MG63 (cell line): Measurements from ENCODE around the gene PRELID3B. TPM values are rescaled to one million over a fixed set of nuclear protein-coding genes. Genes with fewer than 3 reads are reported as not detected.
"Not testable (repeated sequence)": the region's sequence is repeated elsewhere in the genome, so short reads cannot be mapped to it uniquely, and the experiment has no call there.

Experiments
- DNase-seq: peaks from one replicate; pipeline ENCODE4 v3.0.0-alpha.2; 2020
- H3K27me3 ChIP-seq: fragments of 250-450 bp; sonication (Bioruptor Pico); 2 replicates; pipeline ENCODE4 v1.5.1; 2020; ENCODE audit warnings: mild to moderate bottlenecking, moderate library complexity
- H3K36me3 ChIP-seq: fragments of 250-450 bp; sonication (Bioruptor Pico); 2 replicates; pipeline ENCODE4 v1.5.1; 2020; ENCODE audit warnings: mild to moderate bottlenecking, moderate library complexity
- H3K4me3 ChIP-seq: fragments of 250-450 bp; sonication (Bioruptor Pico); 2 replicates; pipeline ENCODE4 v1.5.1; 2020; ENCODE audit warnings: mild to moderate bottlenecking, moderate library complexity
- H3K9me3 ChIP-seq: fragments of 250-450 bp; sonication (Bioruptor Pico); 2 replicates; pipeline ENCODE4 v1.5.1; 2020; ENCODE audit warnings: mild to moderate bottlenecking, moderate library complexity
- total RNA-seq: library from RNA; depleted of rRNA; stranded (reverse); fragments of >200 nt; shearing (Covaris generic); gene quantifications from 2 replicates; pipeline ENCODE4 v1.2.3, GENCODE V29; 2014; ENCODE audit warnings: low replicate concordance

PRELID3B gene
- total RNA-seq, 1 experiment from 2014 or later = 177 TPM

DNA sequence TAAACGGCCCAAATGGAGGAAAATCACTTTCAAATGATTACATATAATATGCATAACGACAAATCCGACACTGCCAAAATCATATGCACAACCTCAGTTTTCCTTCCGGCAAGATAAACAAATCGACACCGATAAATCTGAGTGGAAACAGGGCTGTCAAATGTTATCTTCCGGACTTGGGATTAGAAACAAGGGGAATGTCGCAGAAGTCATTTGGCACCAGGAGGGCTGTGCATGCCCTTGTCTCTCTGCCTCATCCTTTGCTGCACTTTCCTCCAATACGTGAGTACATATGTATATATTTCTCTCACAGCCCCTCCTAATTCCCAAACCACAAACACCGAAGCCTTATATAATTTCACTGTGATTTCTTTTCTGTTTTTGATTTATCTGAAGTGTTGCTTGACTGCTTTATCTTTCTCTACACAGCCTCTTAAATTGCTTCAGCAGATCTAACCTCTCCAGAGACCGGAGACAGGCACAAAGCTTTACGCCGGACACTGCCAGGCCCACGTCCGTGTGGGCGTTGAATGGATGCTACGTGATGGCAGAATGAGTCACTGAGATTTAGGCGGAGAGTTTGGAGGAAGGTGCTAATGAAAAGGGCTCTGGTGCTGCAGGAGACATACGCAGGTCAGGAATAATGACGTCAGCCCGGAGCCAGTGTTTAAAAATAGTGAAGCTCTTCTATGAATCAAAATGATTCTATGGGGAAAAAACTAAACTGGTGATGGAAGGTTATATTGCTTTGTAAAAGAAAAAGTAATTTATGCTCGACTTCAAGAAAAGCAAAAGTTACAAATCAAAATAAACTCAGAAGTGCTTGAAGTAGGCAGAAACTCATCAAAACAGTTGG, 21.0 kb upstream of the PRELID3B start:
- H3K9me3 ChIP-seq = no peaks in the 10 kb centered on the region
- H3K27me3 ChIP-seq = peaks cover 7% of the 10 kb centered on the region; the same call in 1 of the 2 replicates
- H3K36me3 ChIP-seq = no peaks in the 10 kb centered on the region
- H3K4me3 ChIP-seq = no peak overlapping the region
- peak; percentile 77 for DNase-seq

DNA sequence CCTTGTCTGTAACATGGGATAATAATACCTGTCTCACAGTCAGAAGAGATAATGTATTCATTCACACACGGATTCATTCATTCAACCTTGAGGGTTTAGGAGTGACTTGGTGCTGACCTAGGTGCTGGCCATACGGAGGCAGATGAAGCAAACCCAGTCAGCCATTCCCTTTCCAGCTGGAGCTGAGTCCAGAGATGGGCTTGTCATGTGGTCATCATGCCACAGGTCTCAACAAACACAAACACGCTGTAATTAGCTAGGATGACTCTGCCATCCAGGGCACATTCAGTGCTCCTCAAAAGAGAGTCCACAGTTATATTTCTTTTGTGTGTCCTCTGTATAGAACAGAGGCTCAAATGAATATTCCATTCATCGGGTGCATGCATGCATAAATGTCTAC, 19.5 kb upstream of the PRELID3B start:
- DNase-seq = no peak
- Histone ChIP-seq H3K4me3 (no peak overlapping the region), H3K9me3 (no peaks in the 10 kb centered on the region), H3K27me3 (peaks cover 7% of the 10 kb centered on the region; the same call in 1 of the 2 replicates), H3K36me3 (no peaks in the 10 kb centered on the region)

DNA sequence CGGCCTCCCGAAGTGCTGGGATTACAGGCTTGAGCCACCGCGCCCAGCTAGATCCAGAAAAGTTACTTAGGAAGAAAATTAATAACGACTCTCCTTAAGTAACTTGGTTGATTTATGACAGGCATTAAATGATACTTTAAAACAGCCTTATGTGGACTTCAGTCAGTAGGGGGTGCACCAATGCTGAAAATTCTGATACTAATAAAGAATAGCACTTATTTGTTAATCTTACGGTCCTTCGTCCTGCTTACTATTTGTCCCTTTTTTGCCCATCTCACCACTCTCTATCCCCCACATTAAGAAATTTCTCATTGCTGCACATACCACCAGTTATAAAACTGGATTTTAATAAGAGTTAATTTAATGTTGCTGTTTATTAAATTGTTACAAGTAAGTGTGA, 12.7 kb upstream of the PRELID3B start:
- DNase-seq = no peak
- no peaks in the 10 kb centered on the region for H3K9me3 ChIP-seq
- peaks cover 31% of the 10 kb centered on the region for H3K27me3 ChIP-seq
- H3K4me3 ChIP-seq = no peak overlapping the region
- no peaks in the 10 kb centered on the region for H3K36me3 ChIP-seq

DNA sequence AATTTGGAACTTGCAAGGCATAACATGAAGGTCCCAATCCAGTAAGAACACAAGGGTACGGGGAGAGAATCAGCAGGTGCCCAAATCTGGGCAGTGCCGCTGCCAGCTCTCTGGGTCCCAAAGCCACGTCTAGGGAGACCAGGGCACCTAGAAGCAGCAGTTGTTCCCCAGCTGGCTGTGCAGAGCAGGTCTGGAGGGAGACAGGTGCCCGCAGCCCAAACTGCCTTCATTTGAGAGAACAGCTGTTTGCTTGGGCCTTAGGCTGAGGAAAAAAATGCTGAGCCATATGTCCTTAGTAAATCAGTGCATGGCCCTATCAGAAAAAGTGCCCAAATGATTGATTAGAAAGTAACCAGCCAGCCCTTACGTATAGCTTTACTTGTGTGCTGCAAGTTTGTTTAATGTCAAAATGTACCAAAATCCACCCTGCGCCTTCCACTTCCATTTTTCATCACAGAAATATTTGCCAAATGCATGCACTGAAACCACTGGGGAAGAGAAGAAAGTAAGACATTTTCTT, 9.1 kb upstream of the PRELID3B start:
- H3K36me3 ChIP-seq = no peaks in the 10 kb centered on the region
- no peak for DNase-seq
- H3K9me3 ChIP-seq = no peaks in the 10 kb centered on the region
- no peak overlapping the region for H3K4me3 ChIP-seq
- peaks cover 35% of the 10 kb centered on the region for H3K27me3 ChIP-seq

DNA sequence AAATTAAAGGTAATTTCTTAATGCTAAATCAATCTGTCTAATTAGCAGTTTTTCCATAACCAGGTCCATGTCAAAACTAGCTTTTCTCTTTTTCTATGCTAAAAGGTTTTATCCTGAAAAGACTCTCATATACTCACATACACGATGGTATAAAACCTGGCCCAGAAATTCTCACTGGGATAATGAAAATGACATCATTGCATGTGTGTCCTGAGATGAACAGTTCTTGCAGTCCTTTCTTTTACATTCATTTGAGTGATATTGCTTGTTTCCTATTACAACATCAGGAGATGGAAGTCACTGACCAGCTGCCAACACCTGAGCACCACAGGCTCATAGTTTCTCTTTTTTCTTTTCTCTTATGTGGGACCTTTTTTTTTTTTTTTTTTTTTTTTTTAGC, 7.9 kb upstream of the PRELID3B start:
- Histone ChIP-seq H3K4me3 (no peak overlapping the region), H3K27me3 (peaks cover 35% of the 10 kb centered on the region), H3K36me3 (no peaks in the 10 kb centered on the region), H3K9me3 (no peaks in the 10 kb centered on the region)
- DNase-seq = no peak

DNA sequence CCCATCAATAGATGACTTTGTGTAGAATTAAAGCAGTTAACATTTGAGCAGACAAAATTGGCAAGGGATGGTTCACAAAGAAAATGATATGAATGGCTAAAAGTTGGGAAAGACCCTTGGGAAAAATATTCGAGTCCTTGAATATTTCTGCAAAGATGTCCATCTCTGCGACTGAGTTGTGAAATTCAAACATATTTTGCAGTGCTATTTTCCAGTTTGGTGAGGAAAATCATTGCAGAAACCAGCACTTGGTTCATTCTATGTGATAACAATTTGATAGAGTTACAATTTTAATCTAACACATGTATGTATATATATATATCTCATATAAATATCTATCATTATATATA, 6.1 kb upstream of the PRELID3B start:
- no peaks in the 10 kb centered on the region for H3K9me3 ChIP-seq
- H3K4me3 ChIP-seq = no peak overlapping the region
- H3K36me3 ChIP-seq = no peaks in the 10 kb centered on the region
- no peak for DNase-seq
- H3K27me3 ChIP-seq = peaks cover 25% of the 10 kb centered on the region

DNA sequence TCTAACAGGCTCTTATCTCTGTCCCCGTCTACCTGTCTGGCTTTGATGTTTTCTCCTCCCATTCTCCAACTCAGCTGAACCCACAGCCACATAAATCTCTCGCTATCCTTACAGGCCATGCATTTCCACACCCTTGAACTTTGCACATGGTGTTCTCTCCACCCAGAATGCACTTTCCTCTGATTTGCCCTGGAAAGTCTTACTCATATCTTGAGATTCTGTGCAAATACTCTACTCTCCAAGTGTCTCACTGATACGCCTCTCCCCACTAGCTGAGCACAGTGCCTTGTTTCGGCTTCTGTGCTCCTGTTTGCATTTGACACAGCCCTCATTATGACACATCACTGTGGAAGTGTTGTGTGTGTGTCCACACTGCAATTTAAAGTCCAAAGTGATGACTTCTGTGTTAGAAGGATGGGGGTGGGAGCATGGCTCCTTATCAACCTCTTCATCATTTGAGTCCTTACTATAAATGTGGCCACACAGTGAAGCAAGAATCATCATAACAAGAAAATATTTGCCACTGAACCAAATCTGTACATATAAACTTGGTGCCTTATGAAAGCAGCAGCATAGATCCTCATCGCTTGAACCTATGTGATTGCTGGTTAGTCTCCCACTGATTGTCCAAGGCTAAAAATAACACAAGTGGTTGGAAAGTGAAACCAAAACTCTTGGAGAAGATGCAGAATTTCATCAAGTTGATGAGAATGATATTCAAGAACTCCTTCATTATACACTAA, 5.5 kb upstream of the PRELID3B start:
- Histone ChIP-seq H3K9me3 (no peaks in the 10 kb centered on the region), H3K4me3 (no peak overlapping the region), H3K27me3 (peaks cover 21% of the 10 kb centered on the region), H3K36me3 (no peaks in the 10 kb centered on the region)
- no peak for DNase-seq

DNA sequence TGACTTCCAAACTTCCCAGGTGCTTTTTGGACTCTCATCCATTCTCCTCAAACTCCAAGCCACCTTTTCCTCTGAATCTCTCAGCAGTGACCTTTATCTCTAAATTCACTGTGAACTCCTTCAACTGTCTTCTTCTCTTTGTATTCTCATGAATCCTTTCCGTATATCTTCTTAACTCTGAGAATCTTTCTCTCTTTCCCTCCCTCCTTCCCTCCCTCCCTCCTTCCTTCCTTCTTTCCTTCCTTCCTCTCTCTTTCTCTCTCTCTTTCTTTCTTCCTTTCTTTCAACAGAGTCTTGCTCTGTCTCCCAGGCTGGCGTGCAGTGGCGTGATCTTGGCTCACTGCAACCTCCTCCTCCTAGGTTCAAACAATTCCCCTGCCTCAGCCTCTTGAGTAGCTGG, 4.3 kb upstream of the PRELID3B start:
- H3K27me3 ChIP-seq = peaks cover 9% of the 10 kb centered on the region
- no peak for DNase-seq
- no peaks in the 10 kb centered on the region for H3K9me3 ChIP-seq
- H3K4me3 ChIP-seq = no peak overlapping the region
- peaks cover 4% of the 10 kb centered on the region for H3K36me3 ChIP-seq

DNA sequence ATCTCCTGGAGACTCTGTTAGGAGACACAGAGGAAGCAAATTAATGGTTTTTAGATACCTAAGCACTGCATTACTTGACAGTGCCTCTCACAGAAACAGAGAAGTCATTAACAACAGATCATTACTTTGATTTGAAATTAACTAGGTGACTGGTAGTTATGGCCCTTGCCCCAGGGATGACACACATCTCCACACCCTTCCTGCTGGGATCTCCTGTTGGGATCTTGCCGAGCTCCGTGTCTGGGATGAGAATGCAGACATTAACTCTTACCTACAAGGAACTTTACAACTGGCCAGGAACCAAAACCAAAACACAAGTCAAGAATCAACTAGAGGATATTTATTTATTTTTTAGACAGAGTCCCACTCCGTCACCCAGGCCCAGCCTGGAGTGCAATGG, 2.2 kb upstream of the PRELID3B start:
- Histone ChIP-seq H3K9me3 (no peaks in the 10 kb centered on the region), H3K4me3 (no peak overlapping the region), H3K36me3 (peaks cover 24% of the 10 kb centered on the region), H3K27me3 (0 out of 2 replicates have a peak, but pooled peaks cover under 1% of the 10 kb centered on the region)
- DNase-seq = no peak

DNA sequence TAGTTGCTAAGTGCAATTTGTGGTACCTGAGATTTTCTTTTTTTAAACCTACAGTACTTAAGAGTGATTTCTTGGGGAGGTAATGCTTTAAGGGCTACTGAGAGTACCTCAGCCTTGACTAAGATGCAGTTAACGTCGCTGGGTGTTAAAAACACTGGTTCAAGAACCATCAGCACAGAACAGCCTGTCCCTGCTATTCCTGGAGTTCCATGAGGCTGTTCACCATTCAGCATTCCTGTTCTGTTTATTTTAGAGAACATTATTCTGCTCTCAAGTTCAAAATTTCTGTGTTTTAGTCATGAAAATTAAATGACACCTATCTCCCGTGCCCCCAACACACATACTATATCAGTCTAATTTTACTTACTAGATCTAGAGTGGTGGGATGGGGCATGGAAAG, 1.7 kb upstream of the PRELID3B start:
- no peak for DNase-seq
- Histone ChIP-seq H3K9me3 (no peaks in the 10 kb centered on the region), H3K4me3 (no peak overlapping the region), H3K36me3 (peaks cover 25% of the 10 kb centered on the region), H3K27me3 (no peaks in the 10 kb centered on the region)

DNA sequence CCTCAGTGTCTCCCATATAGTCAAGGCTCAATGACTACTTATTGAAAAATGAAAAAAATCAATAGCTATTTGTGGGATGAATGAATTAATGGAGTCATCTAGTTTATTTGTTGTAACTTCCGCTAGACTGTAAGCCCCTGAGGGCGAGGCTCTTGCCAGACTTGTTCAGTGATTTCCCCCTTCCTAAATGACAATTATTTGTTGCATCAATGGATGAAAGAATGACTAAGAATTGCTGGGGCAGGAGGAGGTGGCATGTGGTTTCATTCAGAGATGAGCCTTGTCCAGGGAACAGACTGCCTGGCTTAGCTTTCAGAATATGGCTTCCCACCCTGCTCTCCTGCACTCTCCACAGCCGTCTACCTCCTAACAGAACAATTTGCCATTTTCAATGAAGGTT, 1.1 kb upstream of the PRELID3B start:
- DNase-seq = peak; percentile 16
- Histone ChIP-seq H3K27me3 (no peaks in the 10 kb centered on the region), H3K4me3 (no peak overlapping the region), H3K36me3 (peaks cover 27% of the 10 kb centered on the region), H3K9me3 (no peaks in the 10 kb centered on the region)

DNA sequence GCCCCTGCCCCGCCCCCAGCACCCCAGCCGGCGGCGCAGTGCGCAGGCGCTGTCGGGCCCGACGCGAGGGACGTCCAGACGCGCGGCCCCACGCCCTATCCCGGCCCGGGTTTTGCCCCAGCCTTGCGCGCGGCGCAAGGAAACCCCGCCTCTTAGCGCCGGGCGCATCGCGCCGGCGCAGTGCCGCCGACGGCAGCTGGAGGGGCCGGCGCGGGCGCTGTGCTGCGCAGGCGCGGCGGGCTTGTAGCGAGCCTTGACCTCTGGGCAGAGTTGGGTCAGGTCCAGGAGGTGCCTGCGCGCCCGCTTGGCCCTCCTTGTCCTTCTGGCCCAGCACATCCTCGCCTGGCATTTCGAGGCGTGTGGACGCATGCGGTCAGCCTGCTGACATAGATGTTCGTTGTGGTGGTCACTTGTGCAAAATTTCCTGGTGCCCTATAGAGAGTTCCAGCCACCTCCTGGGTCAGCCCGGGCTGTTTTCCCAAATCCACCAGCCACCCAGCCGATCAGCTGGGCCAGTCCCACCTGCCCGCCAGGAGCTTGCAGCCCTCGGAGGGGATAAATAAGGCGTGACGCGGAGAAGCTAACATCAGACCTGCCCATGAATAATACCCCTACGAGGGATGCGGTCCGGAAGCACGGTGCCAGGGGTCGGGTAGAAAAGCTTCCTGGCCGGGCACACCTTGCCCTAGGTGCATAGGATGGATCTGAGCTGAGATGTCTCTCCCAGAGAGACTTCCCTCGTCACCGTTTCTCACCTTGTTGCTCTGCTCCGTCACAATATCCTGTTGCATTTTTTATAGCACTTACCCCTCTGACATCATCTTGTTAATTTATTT, 428 bp upstream of the PRELID3B start:
- Histone ChIP-seq H3K36me3 (peaks cover 34% of the 10 kb centered on the region), H3K9me3 (no peaks in the 10 kb centered on the region), H3K4me3 (peak overlapping the region; percentile 91), H3K27me3 (no peaks in the 10 kb centered on the region)
- DNase-seq = peak; percentile 93

DNA sequence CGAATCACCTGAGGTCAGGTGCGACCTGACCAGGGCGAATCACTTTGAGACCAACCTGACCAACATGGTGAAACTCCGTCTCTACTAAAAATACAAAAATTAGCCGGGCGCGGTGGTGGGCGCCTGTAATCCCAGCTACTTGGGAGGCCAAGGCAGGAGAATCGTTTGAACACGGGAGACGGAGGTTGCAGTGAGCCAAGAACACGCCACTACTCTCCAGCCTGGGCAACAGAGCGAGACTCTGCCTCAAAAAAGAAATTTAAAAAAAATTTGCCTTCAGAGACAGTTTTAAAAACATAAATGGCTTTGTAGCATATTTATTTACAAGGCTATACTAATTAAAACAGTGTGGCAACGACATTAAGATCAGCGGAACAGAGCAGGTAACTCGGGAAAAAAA, 1.1 kb downstream of the PRELID3B start:
- H3K9me3 ChIP-seq, H3K27me3 ChIP-seq, DNase-seq: not testable (repeated sequence)
- Histone ChIP-seq H3K36me3 (peaks cover 49% of the 10 kb centered on the region), H3K4me3 (peak overlapping the region; percentile 91)

DNA sequence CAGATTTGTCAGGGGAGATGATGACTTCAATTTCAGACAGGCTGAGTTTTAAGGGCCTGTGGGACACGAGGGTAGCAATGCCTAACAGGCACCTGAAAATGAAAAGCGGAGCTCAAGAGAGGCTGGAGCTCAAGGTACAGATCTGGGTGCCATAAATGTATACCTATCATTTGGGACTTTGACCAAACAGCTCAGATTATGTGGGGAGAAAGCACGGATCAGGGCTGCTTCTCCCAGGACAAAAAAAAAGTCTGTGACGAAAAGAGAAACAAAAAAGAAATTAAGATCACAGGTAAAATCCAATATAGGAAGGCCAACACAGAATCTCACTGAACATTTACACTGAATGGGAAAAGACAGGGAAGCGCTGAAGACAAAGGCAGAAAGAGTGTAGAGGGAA, 1.9 kb downstream of the PRELID3B start:
- H3K4me3 ChIP-seq = peak overlapping the region; percentile 91
- H3K27me3 ChIP-seq = no peaks in the 10 kb centered on the region
- no peak for DNase-seq
- peaks cover 57% of the 10 kb centered on the region for H3K36me3 ChIP-seq
- no peaks in the 10 kb centered on the region for H3K9me3 ChIP-seq

DNA sequence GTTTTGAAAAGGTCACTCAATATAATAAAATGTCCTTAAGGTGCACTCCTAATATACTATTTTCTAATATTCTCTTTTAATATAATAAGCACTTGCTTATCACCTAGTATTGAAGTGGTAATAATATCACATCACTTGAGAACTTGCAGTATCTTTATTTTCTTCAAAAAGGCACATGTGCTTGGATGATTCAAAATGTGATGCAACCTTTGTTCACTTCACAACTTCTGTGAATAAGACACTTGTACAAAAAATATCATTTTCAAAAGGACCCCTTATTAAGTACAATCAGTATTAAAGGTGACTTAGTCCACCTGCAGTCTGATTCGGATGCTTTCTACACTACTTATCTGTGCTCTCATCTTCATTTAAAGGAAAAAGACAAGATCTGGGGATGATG, 3.4 kb downstream of the PRELID3B start:
- DNase-seq = no peak
- Histone ChIP-seq H3K4me3 (peak overlapping the region; percentile 11), H3K36me3 (peaks cover 66% of the 10 kb centered on the region), H3K27me3 (no peaks in the 10 kb centered on the region), H3K9me3 (no peaks in the 10 kb centered on the region)

DNA sequence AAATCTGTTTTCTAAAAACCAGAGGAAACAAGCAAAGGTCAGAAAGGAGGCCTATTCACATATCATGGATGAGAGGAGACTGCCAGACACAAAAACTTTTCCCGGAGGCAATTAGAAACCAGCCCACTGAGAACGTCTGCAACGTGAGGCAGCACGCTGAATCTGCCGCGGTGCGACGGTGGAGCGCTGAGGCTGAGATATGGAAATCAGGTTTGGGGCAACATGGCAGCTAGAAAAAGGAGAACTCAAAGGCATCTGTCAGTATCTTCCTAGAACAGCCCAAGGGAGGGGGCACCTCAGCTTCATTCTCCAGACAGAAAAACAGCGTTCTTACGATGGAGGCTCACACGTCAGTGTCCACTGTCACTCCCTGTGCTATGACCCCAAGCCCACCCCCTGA, 5.2 kb downstream of the PRELID3B start:
- Histone ChIP-seq H3K4me3 (no peak overlapping the region), H3K27me3 (no peaks in the 10 kb centered on the region), H3K36me3 (peaks cover 74% of the 10 kb centered on the region), H3K9me3 (no peaks in the 10 kb centered on the region)
- no peak for DNase-seq

DNA sequence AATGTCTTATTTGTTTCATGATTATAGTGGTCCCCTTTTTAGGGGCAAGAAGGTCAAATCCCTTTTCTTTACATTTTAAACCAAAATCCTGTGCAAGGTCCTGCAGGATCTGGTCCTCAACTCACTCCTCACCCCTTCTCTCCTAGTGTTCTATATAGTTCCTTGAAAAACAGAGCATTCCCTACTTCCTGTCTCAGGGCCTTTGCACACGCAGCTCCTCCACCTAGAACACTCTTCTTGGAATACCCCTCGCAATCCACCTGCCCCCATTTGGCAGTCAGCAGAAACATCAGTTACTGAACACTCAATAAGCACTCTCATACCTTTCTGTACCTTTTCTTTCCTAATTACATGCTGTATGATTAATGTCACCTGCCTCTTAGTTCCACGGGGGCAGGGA, 7.2 kb downstream of the PRELID3B start:
- Histone ChIP-seq H3K4me3 (no peak overlapping the region), H3K9me3 (no peaks in the 10 kb centered on the region), H3K36me3 (peaks cover 66% of the 10 kb centered on the region), H3K27me3 (no peaks in the 10 kb centered on the region)
- no peak for DNase-seq
